Measurements from ENCODE around the gene RBM19.

Gene RBM19

DNA sequence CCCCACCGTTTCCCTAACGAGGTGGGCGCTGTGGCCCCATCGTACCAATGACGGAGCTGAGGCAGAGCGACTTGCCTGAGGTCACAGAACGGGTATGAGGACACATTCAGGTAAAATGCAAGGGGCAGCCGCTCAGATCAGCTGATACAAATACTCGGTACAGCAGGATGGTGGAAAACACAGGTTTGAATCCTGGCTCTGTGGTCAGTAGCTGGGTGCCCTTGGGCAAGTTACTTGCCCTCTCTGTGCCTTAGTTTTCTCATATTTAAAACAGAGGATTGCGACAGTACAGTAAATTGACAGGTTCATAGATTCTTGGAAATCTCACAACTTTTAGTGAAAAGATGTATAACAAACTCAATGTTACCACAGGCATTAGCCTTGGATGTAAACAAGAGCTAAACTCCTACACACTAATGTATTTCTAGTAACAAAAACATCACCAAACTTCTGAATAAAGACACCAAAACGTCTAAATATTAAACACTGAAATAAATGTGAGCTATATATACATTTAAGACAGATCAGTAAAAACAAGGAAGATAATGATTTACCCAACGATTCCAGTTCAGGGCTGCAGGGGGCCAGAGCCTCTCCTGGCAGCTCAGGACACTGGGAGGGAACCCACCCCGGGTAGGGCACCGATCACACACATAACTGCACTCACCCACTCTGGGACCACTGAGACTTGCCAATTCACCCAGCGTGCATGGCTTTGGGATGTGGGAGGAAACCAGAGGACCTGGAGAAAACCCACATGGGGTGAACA, 128.4 kb downstream of the RBM19 start:
- Histone ChIP-seq H3K9me3 (ENCODE audit: control insufficient read depth in 2 of 2, low read length in 2 of 2) (no peaks in the 10 kb centered on the region), H3K36me3 (ENCODE audit: control insufficient read depth in 2 of 2, insufficient read depth in 2 of 2, low read length in 2 of 2) (no peaks in the 10 kb centered on the region), H3K4me3 (ENCODE audit: low read length in 2 of 2) (no peak overlapping the region), H3K27me3 (ENCODE audit: control insufficient read depth in 2 of 2, insufficient read depth in 2 of 2, low read length in 2 of 2) (no peaks in the 10 kb centered on the region), H3K9ac (ENCODE audit: low read depth in 1 of 2, low read length in 2 of 2) (no peak overlapping the region), H3K4me1 (ENCODE audit: control insufficient read depth in 2 of 2, insufficient read depth in 2 of 2, low read length in 2 of 2) (no peaks in the 10 kb centered on the region), H3K27ac (ENCODE audit: low read depth in 2 of 2, low read length in 2 of 2) (no peak overlapping the region)

DNA sequence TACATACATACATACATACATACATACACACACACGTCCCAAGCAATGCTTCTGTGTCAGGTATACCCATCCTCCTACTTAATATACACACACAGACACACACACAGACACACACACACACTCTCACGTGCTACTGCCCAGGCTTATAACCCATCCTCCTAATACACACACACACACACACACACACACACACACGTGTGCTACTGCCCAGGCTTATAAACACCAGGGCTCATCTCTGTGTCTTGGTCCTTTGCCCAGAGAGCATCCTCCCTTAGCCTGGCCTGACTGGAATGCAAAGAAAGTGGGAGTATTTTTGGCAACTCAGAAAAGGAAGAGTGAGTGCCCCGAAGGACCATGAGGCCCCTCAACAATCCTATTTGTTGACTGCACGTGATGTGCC, 129.0 kb downstream of the RBM19 start:
- Histone ChIP-seq H3K27ac (ENCODE audit: low read depth in 2 of 2, low read length in 2 of 2) (no peak overlapping the region), H3K9me3 (ENCODE audit: control insufficient read depth in 2 of 2, low read length in 2 of 2) (no peaks in the 10 kb centered on the region), H3K4me3 (ENCODE audit: low read length in 2 of 2) (no peak overlapping the region), H3K27me3 (ENCODE audit: control insufficient read depth in 2 of 2, insufficient read depth in 2 of 2, low read length in 2 of 2) (no peaks in the 10 kb centered on the region), H3K4me1 (ENCODE audit: control insufficient read depth in 2 of 2, insufficient read depth in 2 of 2, low read length in 2 of 2) (no peaks in the 10 kb centered on the region), H3K9ac (ENCODE audit: low read depth in 1 of 2, low read length in 2 of 2) (no peak overlapping the region), H3K36me3 (ENCODE audit: control insufficient read depth in 2 of 2, insufficient read depth in 2 of 2, low read length in 2 of 2) (no peaks in the 10 kb centered on the region)

- Histone ChIP-seq H3K4me1 (ENCODE audit: control insufficient read depth in 2 of 2, insufficient read depth in 2 of 2, low read length in 2 of 2) (no peaks in the 10 kb centered on the region), H3K27me3 (ENCODE audit: control insufficient read depth in 2 of 2, insufficient read depth in 2 of 2, low read length in 2 of 2) (no peaks in the 10 kb centered on the region), H3K36me3 (ENCODE audit: control insufficient read depth in 2 of 2, insufficient read depth in 2 of 2, low read length in 2 of 2) (no peaks in the 10 kb centered on the region), H3K4me3 (ENCODE audit: low read length in 2 of 2) (no peak overlapping the region), H3K9me3 (ENCODE audit: control insufficient read depth in 2 of 2, low read length in 2 of 2) (no peaks in the 10 kb centered on the region), H3K27ac (ENCODE audit: low read depth in 2 of 2, low read length in 2 of 2) (no peak overlapping the region), H3K9ac (ENCODE audit: low read depth in 1 of 2, low read length in 2 of 2) (no peak overlapping the region)
Measured at GRCh38 chr12:113835896-113836295, 130.2 kb downstream of the RBM19 start.

GRCh38 chr12:113835433-113835832, 130.7 kb downstream of the RBM19 start:
- no peak overlapping the region for H3K9ac ChIP-seq (ENCODE audit: low read depth in 1 of 2, low read length in 2 of 2)
- H3K4me3 ChIP-seq (ENCODE audit: low read length in 2 of 2) = no peak overlapping the region
- no peaks in the 10 kb centered on the region for H3K4me1 ChIP-seq (ENCODE audit: control insufficient read depth in 2 of 2, insufficient read depth in 2 of 2, low read length in 2 of 2)
- H3K36me3 ChIP-seq (ENCODE audit: control insufficient read depth in 2 of 2, insufficient read depth in 2 of 2, low read length in 2 of 2) = no peaks in the 10 kb centered on the region
- no peak overlapping the region for H3K27ac ChIP-seq (ENCODE audit: low read depth in 2 of 2, low read length in 2 of 2)
- H3K9me3 ChIP-seq (ENCODE audit: control insufficient read depth in 2 of 2, low read length in 2 of 2) = no peaks in the 10 kb centered on the region
- no peaks in the 10 kb centered on the region for H3K27me3 ChIP-seq (ENCODE audit: control insufficient read depth in 2 of 2, insufficient read depth in 2 of 2, low read length in 2 of 2)

- Histone ChIP-seq H3K27ac (ENCODE audit: low read depth in 2 of 2, low read length in 2 of 2) (no peak overlapping the region), H3K9ac (ENCODE audit: low read depth in 1 of 2, low read length in 2 of 2) (no peak overlapping the region), H3K4me3 (ENCODE audit: low read length in 2 of 2) (no peak overlapping the region), H3K9me3 (ENCODE audit: control insufficient read depth in 2 of 2, low read length in 2 of 2) (no peaks in the 10 kb centered on the region), H3K27me3 (ENCODE audit: control insufficient read depth in 2 of 2, insufficient read depth in 2 of 2, low read length in 2 of 2) (no peaks in the 10 kb centered on the region), H3K4me1 (ENCODE audit: control insufficient read depth in 2 of 2, insufficient read depth in 2 of 2, low read length in 2 of 2) (no peaks in the 10 kb centered on the region), H3K36me3 (ENCODE audit: control insufficient read depth in 2 of 2, insufficient read depth in 2 of 2, low read length in 2 of 2) (no peaks in the 10 kb centered on the region)
Measured at GRCh38 chr12:113833422-113833821, 132.7 kb downstream of the RBM19 start.

DNA sequence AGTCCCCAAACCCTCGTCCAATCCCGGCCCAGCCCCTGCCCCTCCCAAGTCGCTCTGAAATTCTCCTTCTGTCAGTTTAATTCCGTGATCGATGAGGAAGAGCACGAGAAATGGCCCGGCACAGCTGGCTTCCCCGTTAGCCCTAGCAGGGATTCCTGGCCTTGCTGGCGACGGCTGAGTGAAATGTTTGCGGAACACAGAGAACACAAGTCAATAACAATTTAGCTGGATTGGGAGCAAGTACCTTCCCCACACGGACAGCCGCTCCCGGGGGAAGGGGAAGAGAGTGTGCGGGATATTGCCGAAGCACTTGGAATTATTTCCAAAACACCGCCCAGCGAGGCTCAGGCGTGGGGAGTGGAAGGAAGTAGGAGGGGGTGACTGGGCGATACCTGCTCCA, 134.6 kb downstream of the RBM19 start:
- Histone ChIP-seq H3K4me3 (ENCODE audit: low read length in 2 of 2) (no peak overlapping the region), H3K27ac (ENCODE audit: low read depth in 2 of 2, low read length in 2 of 2) (no peak overlapping the region), H3K4me1 (ENCODE audit: control insufficient read depth in 2 of 2, insufficient read depth in 2 of 2, low read length in 2 of 2) (no peaks in the 10 kb centered on the region), H3K36me3 (ENCODE audit: control insufficient read depth in 2 of 2, insufficient read depth in 2 of 2, low read length in 2 of 2) (no peaks in the 10 kb centered on the region), H3K9me3 (ENCODE audit: control insufficient read depth in 2 of 2, low read length in 2 of 2) (no peaks in the 10 kb centered on the region), H3K27me3 (ENCODE audit: control insufficient read depth in 2 of 2, insufficient read depth in 2 of 2, low read length in 2 of 2) (no peaks in the 10 kb centered on the region), H3K9ac (ENCODE audit: low read depth in 1 of 2, low read length in 2 of 2) (no peak overlapping the region)

DNA sequence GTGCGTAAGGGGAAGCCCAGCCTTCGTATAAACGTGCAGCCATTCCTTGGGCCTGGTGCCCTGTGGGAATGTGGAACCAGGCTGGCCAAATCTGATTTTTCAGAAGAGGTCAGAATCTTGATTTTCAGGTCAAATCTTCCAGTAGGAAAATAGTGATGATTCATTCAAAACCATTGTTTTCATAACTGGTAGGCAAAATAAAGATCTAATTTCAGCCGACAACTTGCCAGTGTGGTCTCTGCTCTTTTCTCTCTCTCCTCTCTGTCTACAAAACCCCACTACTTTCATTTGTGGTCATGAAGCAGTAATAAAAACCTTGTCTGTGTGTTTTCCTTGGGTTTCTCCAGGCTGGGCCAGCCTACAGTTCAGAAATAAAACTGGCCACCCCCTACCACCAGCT, 135.1 kb downstream of the RBM19 start:
- Histone ChIP-seq H3K27me3 (ENCODE audit: control insufficient read depth in 2 of 2, insufficient read depth in 2 of 2, low read length in 2 of 2) (no peaks in the 10 kb centered on the region), H3K27ac (ENCODE audit: low read depth in 2 of 2, low read length in 2 of 2) (no peak overlapping the region), H3K36me3 (ENCODE audit: control insufficient read depth in 2 of 2, insufficient read depth in 2 of 2, low read length in 2 of 2) (no peaks in the 10 kb centered on the region), H3K4me1 (ENCODE audit: control insufficient read depth in 2 of 2, insufficient read depth in 2 of 2, low read length in 2 of 2) (no peaks in the 10 kb centered on the region), H3K4me3 (ENCODE audit: low read length in 2 of 2) (no peak overlapping the region), H3K9me3 (ENCODE audit: control insufficient read depth in 2 of 2, low read length in 2 of 2) (no peaks in the 10 kb centered on the region), H3K9ac (ENCODE audit: low read depth in 1 of 2, low read length in 2 of 2) (no peak overlapping the region)

GRCh38 chr12:113829212-113829611, 136.9 kb downstream of the RBM19 start:
- Histone ChIP-seq H3K36me3 (ENCODE audit: control insufficient read depth in 2 of 2, insufficient read depth in 2 of 2, low read length in 2 of 2) (no peaks in the 10 kb centered on the region), H3K27ac (ENCODE audit: low read depth in 2 of 2, low read length in 2 of 2) (no peak overlapping the region), H3K4me1 (ENCODE audit: control insufficient read depth in 2 of 2, insufficient read depth in 2 of 2, low read length in 2 of 2) (no peaks in the 10 kb centered on the region), H3K27me3 (ENCODE audit: control insufficient read depth in 2 of 2, insufficient read depth in 2 of 2, low read length in 2 of 2) (no peaks in the 10 kb centered on the region), H3K9me3 (ENCODE audit: control insufficient read depth in 2 of 2, low read length in 2 of 2) (no peaks in the 10 kb centered on the region), H3K4me3 (ENCODE audit: low read length in 2 of 2) (no peak overlapping the region), H3K9ac (ENCODE audit: low read depth in 1 of 2, low read length in 2 of 2) (no peak overlapping the region)

DNA sequence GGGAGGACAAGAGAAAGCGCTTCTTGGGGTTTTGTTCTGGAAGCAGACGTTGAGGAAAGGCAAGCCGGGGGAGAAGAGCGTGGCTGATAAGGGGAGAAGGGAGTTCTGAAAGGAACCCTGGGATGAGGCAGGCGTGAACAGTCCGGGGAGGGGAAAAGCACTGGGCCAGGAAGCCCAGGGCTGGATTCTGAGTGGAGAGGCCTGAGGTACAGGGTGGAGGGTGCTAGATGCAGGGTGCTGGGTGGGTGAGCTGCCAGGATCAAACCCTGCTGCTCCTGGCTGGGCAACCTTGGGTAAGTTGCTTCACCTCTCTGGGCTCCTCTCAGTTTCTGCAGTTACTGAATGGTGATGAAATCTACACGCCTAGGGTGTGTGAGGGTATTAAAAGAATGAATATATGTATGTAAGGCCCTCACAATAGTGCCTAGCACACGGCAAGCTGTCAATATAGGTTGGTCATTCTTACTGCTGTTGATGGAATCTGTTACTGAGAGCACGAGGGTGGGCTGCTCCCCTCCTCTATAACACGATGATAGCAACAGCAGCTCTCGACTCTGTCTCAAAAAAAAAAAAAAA, 138.5 kb downstream of the RBM19 start:
- Histone ChIP-seq H3K4me3 (ENCODE audit: low read length in 2 of 2) (no peak overlapping the region), H3K27ac (ENCODE audit: low read depth in 2 of 2, low read length in 2 of 2) (no peak overlapping the region), H3K4me1 (ENCODE audit: control insufficient read depth in 2 of 2, insufficient read depth in 2 of 2, low read length in 2 of 2) (no peaks in the 10 kb centered on the region), H3K9me3 (ENCODE audit: control insufficient read depth in 2 of 2, low read length in 2 of 2) (no peaks in the 10 kb centered on the region), H3K27me3 (ENCODE audit: control insufficient read depth in 2 of 2, insufficient read depth in 2 of 2, low read length in 2 of 2) (no peaks in the 10 kb centered on the region), H3K9ac (ENCODE audit: low read depth in 1 of 2, low read length in 2 of 2) (no peak overlapping the region), H3K36me3 (ENCODE audit: control insufficient read depth in 2 of 2, insufficient read depth in 2 of 2, low read length in 2 of 2) (no peaks in the 10 kb centered on the region)

- Histone ChIP-seq H3K27ac (ENCODE audit: low read depth in 2 of 2, low read length in 2 of 2) (no peak overlapping the region), H3K27me3 (ENCODE audit: control insufficient read depth in 2 of 2, insufficient read depth in 2 of 2, low read length in 2 of 2) (no peaks in the 10 kb centered on the region), H3K4me1 (ENCODE audit: control insufficient read depth in 2 of 2, insufficient read depth in 2 of 2, low read length in 2 of 2) (no peaks in the 10 kb centered on the region), H3K4me3 (ENCODE audit: low read length in 2 of 2) (no peak overlapping the region), H3K36me3 (ENCODE audit: control insufficient read depth in 2 of 2, insufficient read depth in 2 of 2, low read length in 2 of 2) (no peaks in the 10 kb centered on the region), H3K9me3 (ENCODE audit: control insufficient read depth in 2 of 2, low read length in 2 of 2) (no peaks in the 10 kb centered on the region), H3K9ac (ENCODE audit: low read depth in 1 of 2, low read length in 2 of 2) (no peak overlapping the region)
Measured at GRCh38 chr12:113826805-113827538, 139.2 kb downstream of the RBM19 start.
